ENCODE measurements around the gene CYP46A1.
"Not testable (repeated sequence)": the region's sequence is repeated elsewhere in the genome, so short reads cannot be mapped to it uniquely, and the experiment has no call there.

The CYP46A1 gene

GRCh38 chr14:99658218-99658845 is 25.8 kb upstream of the CYP46A1 start:
- DNase-seq = no peak

- no peak for DNase-seq
Observed at GRCh38 chr14:99659333-99659741, 24.8 kb upstream of the CYP46A1 start.

DNA sequence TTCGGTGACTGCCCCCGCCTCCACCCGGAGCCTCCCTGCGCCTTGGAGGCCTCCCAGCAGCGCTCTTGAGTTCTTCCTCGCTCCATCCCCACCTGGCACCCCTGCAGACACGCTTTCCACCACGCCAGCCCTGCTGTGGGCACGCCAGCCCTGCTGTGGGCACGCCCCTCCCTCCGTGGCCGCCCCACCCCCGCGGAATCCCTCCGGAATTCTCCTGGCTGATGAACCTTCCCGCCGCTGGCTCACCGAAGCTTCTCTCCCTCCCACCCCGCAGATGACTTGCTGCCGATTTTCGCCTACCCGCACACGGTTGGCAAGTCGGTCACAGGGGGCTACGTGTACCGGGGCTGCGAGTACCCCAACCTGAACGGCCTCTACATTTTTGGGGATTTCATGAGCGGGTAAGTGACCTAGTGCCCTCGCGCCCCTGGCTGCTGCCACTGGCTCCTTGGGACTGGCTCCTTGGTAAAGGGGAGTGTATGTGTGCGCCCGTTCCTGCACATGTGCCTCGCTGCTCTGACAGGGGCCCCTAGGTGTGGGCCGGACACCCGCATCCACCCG is 24.0 kb upstream of the CYP46A1 start:
- no peak for DNase-seq

- no peak for DNase-seq
Observed at GRCh38 chr14:99660794-99661193, 23.3 kb upstream of the CYP46A1 start.

DNA sequence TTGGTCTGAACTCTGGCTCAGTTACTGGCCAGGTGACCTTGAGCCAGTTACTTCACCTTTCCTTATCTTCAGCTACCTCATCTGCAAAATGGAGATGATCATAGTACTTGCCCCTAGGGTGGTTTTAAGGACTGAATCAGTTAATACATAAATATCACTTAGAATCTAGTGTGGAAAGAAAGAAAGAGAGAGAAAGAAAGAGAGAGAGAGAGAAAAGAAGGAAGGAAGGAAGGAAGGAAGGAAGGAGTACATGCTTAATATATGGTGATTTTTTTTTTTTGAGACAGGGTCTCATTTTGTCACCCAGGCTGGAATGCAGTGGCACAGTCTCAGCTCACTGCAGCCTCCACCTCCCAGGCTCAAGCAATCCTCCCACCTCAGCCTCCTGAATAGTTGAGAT is 22.9 kb upstream of the CYP46A1 start:
- not testable (repeated sequence) for DNase-seq

GRCh38 chr14:99662846-99663245 is 21.3 kb upstream of the CYP46A1 start:
- no peak for DNase-seq

DNA sequence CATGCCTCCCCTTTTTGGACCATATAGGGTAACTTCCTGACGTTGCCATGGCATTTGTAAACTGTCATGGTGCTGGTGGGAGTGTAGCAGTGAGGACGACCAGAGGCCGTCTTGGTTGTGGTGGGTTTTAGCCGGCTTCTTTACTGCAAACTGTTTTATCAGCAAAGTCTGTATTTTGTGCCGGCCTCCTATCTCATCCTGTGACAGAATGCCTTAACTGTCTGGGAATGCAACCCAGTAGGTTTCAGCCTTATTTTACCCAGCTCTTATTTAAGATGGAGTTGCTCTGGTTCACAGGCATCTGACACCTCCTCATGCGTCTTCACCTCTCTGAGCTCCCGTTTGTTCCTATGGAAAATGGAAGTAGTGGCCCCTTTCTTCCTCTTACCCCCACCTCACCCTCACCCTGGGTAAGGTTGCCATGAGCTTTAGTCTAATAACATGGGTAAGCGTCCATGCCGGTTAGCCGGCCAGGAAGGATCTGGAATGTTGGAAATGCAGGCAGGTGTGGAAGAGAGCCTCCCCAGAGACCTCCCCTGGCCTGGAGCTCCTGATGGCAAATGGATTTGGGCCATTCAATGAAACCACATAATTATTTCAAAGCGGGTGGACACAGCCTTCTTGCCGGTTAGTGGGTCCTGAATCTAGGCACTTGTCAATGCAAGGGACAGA is 20.6 kb upstream of the CYP46A1 start:
- no peak for DNase-seq

DNA sequence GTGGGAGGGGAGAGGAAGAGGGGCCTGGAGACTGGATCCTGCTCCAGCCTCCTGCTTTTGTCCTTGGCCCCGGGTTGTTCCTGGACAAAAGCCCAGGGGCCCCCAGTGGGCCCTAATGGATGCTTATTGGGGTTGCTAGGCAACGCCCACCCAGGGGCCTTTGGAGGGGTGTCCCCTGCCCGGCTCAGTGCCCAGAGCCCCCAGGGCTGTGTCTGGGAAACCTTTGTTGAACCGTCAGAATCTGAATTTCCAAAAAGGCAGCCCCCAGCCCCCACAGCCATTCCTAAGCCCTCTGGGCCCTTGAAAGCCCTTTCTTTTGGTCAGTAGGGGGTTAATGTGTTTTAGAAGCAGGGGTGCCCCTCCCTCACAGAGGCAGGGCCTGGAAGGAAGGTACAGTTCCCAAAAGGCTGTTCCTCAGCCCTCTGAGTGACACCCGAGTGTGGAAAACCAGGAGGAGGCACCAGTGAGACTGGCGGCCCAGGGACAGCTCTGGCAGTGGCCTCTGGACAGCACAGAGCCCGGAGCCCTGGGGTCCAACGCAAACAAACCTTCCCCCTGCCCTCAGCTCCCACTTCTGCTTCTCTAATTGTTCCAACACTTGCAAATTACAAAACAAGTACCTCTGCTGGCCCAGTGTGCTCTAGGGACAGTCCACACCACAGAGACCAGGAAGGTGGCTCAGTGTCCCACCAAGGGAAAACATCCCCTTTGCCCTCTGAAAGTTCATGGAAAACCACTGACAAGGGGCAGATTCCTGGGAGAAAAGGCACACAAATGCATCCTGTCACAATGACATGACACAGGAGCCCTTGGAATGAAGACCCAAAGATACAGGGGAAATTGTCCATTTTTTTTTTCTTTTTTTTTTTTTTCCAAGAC is 19.8 kb upstream of the CYP46A1 start:
- no peak for DNase-seq

DNA sequence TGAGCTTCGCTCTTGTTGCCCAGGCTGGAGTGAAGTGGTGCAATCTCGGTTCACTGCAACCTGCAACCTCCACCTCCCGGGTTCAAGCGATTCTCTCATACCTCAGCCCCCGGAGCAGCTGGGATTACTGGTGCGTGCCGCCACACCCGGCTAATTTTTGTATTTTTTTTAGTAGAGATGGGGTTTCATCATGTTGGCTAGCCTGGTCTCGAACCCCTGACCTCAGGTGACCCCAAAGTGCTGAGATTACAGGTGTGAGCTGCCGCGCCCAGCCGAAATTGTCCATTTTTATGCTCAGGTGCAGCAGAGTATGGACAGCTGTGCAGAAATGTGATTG is 19.2 kb upstream of the CYP46A1 start:
- no peak for DNase-seq

DNA sequence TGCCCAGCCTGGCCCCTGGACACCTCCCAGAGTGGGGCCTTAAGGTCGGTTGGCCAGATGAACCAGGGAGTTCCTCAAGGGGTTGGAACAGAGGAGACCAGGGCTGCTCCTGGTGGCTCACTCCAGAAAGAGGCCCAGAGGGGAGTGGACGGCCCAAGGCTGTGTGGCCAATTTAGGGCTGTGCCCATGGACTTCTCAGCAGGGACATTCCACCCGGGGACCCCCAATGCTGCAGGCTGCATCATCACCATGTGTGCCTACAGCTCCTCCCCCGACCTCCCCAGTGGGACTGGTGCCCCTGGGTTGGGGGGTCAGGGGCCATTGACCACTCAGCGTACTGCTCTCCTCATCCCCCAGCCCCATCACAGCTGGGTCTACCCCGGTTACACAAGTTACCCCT is 17.6 kb upstream of the CYP46A1 start:
- no peak for DNase-seq

DNA sequence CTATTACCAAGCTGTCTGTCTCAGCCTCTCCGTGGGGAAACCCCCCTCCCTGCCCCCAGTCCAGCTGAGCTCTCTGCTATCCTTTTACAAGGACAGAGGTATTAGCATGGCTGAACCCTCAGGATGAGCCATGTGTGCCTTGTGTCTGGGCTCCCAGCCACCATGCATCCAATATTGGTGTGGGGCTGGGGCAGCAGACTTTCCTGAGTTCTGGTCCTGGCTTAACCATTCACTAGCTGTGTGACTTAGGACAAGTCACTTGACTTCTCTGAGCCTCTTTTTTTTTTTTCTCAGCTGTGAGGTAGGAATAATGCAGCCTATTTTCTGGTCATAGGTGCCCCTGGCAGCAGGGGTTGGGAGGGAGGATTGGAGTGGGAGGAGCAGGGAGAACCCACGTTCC is 17.1 kb upstream of the CYP46A1 start:
- DNase-seq = no peak

GRCh38 chr14:99667821-99668220 is 16.3 kb upstream of the CYP46A1 start:
- peak; percentile 3 to 14 for DNase-seq

DNA sequence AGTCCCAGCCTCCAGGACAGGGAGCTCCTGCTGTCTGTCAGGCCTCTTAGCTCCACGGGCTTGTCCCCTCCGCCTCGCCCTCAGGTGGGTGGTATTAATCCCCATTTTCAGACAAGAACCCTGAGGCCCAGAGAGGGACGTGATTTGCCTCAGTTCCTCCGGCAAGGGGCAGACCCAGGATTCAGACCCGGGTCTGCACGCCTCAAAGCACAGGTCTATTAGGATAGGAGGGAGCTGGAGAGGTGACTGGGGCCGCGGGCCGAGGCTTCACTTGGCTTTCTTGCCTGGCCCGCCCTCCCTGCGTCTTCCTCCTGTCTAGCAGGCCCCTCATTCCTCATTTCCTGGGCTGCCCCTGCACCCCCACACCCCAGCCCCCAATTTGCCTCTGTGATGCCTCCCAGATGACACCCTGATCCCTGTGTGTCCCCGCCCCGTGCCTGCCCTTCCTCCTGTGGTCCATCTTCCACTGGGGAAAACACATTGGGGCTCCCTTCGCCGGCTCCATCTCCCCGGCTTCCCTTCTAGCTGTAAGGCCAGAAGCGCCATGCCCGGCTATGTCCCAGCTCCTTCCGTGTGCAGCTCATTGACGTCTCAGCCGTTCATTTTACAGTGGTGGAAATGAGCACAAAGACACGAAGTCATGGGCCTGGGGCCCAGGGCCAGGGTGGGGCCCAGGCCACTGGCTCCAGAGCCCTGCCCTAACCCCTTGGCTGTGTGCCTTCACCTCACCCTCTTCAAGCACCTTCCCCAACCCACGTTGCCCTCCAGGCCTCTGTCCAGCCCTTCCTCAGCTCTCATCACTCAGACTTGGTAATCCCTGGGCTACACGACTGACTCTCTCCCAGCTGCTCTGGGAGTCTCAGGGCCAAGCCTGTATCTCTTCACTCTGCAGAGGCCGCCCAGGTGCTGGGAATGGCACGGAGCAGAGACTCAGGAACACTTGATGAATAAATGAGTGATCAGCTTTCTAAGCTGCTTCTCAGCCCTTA is 15.5 kb upstream of the CYP46A1 start:
- no peak for DNase-seq

- DNase-seq = peak in 1 of 2 donors; percentile 11
Observed at GRCh38 chr14:99670361-99671234, 13.5 kb upstream of the CYP46A1 start.

- DNase-seq = no peak
Observed at GRCh38 chr14:99671235-99672224, 12.6 kb upstream of the CYP46A1 start.

- DNase-seq = peak; percentile 55 to 61
Observed at GRCh38 chr14:99672506-99673304, 11.4 kb upstream of the CYP46A1 start.

DNA sequence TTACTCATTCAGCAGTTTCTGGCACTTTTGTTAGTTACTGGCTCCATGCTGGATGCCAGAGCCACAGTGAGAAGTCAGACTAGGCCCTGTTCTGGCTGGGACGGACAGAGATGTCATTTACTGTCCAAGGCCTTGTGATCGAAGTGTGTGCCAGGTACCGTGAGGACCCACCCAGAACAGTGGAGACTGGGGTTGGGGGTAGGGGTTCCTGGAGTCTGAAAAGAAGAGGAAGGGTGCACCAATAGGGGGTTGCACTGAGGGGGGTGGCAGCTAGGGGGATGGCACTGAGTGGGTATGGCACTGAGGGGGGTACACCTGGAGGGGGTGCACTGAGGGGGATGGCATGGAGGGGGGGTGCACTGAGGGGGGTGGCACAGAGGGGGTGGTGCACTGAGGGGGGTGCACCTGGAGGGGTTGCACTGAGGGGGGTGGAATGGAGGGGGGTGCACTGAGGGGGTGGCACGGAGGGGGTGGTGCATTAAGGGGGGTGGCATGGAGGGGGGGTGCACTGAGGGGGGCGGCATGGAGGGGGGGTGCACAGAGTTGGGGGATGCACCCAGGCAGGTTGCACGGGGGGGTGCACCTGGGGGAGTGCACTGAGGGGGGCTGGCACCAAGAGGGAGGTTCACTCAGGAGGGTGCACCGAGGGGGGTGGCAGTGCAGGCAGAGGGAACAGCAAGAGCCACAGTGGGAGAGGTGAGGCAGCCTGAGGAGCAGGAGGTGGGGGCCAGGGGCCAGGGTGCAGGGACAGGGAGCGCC is 10.6 kb upstream of the CYP46A1 start:
- no peak for DNase-seq

- DNase-seq = no peak
Observed at GRCh38 chr14:99674064-99674650, 9.9 kb upstream of the CYP46A1 start.

Data from inflammatory macrophage (primary cell).